Right hindlimb (tissue), 1 donor: Measurements from ENCODE around the gene MANSC4.

Source experiments
- DNase-seq: peaks from one replicate; pipeline ENCODE4 v3.0.0-alpha.2; 2018

The MANSC4 gene

GRCh38 chr12:27797301-27798025, 17.4 kb upstream of the MANSC4 start:
- no peak for DNase-seq

GRCh38 chr12:27796128-27796527, 16.1 kb upstream of the MANSC4 start:
- no peak for DNase-seq

GRCh38 chr12:27794818-27795584, 15.0 kb upstream of the MANSC4 start:
- DNase-seq: no peak

GRCh38 chr12:27790179-27790578, 10.1 kb upstream of the MANSC4 start:
- DNase-seq: no peak

GRCh38 chr12:27787559-27787958, 7.5 kb upstream of the MANSC4 start:
- no peak for DNase-seq

- no peak for DNase-seq
Observed at GRCh38 chr12:27785882-27786570, 6.0 kb upstream of the MANSC4 start.

GRCh38 chr12:27782481-27782880, 2.4 kb upstream of the MANSC4 start:
- no peak for DNase-seq

- no peak for DNase-seq
Observed at GRCh38 chr12:27781680-27782079, 1.6 kb upstream of the MANSC4 start.

GRCh38 chr12:27780612-27781408, 774 bp upstream of the MANSC4 start:
- peak; percentile 16 for DNase-seq

GRCh38 chr12:27779416-27779919, 568 bp downstream of the MANSC4 start:
- peak; percentile 55 for DNase-seq

- DNase-seq: no peak
Observed at GRCh38 chr12:27778206-27778605, 1.8 kb downstream of the MANSC4 start.

GRCh38 chr12:27777141-27777540, 2.9 kb downstream of the MANSC4 start:
- DNase-seq: no peak

GRCh38 chr12:27772328-27773049, 7.5 kb downstream of the MANSC4 start:
- DNase-seq: no peak

GRCh38 chr12:27771481-27772327, 8.3 kb downstream of the MANSC4 start:
- no peak for DNase-seq

GRCh38 chr12:27769142-27769673, 10.8 kb downstream of the MANSC4 start:
- no peak for DNase-seq

GRCh38 chr12:27766587-27766986, 13.4 kb downstream of the MANSC4 start:
- DNase-seq: no peak

- no peak for DNase-seq
Observed at GRCh38 chr12:27762757-27763156, 17.3 kb downstream of the MANSC4 start.

- DNase-seq: no peak
Observed at GRCh38 chr12:27756670-27757195, 23.3 kb downstream of the MANSC4 start.

- no peak for DNase-seq
Observed at GRCh38 chr12:27754795-27755194, 25.2 kb downstream of the MANSC4 start.

GRCh38 chr12:27751386-27752047, 28.5 kb downstream of the MANSC4 start:
- DNase-seq: no peak
